HepG2 (cell line): ENCODE measurements around the gene PRPSAP1. TPM values are rescaled to one million over a fixed set of nuclear protein-coding genes. Genes with fewer than 3 reads are reported as not detected.

Experiments
- ATAC-seq: fragments of 200-7000 bp; cut with Tn5 transposase; 3 replicates; pipeline ENCODE4 v1.9.1; 2020; ENCODE audit warnings: mild to moderate bottlenecking, moderate library complexity
- BruUV-seq: library from RNA; stranded (reverse); fragments of 400-500 nt; replicated peaks from 2 replicates; lab custom pipeline; 2021; lab: Mats Ljungman, UMichigan
- CTCF ChIA-PET: fragments of 300-600 bp; formaldehyde crosslinking; extraction: SDS; loops from one replicate; lab custom pipeline; 2021; ENCODE audit warnings: low total read pairs, inconsistent platforms, low intra/inter-chr PET ratio; lab: Yijun Ruan, JAX
- POLR2A ChIA-PET: fragments of 350-600 bp; sonication (Branson Sonifier 250); formaldehyde crosslinking; loops from one replicate; lab custom pipeline; 2020; ENCODE audit warnings: antibody characterized with exemption, inconsistent platforms; lab: Yijun Ruan, JAX
- DNase-seq: peaks from one replicate; pipeline ENCODE4 v3.0.0-alpha.2; 2015; ENCODE audit warnings: low spot score
- FAIRE-seq: peaks from 3 replicates; lab custom pipeline; 2011; peaks lifted over from hg19 to GRCh38; lab: Jason Lieb, UNC
- H2AFZ ChIP-seq: one replicate; pipeline ENCODE4 v1.6.1; 2011; ENCODE audit warnings: low read length, inconsistent platforms
- H3K27ac ChIP-seq: fragments of 300-600 bp; 3 replicates; pipeline ENCODE4 v1.8.0; 2011; ENCODE audit warnings: mixed run types, mild to moderate bottlenecking, mixed read lengths, low read length, inconsistent platforms; ENCODE audit not compliant: insufficient read depth; ENCODE audit errors: extremely low read length
- H3K27me3 ChIP-seq, 2 experiments: fragments of 200-600 bp in 1 of 2; 2 replicates in 1 of 2; 3 replicates in 1 of 2; pipeline versions ENCODE4 v1.6.0 to v1.8.0; 2011; ENCODE audit warnings: low read length in 2 of 2, mild to moderate bottlenecking in 2 of 2, moderate library complexity in 2 of 2, inconsistent platforms in 1 of 2; ENCODE audit not compliant: insufficient read depth in 2 of 2, control insufficient read depth in 1 of 2
- H3K36me3 ChIP-seq, 2 experiments: fragments of 200-600 bp in 1 of 2; replicated peaks in 1 of 2; 2 replicates in 1 of 2; 3 replicates in 1 of 2; pipeline versions ENCODE4 v1.5.1 to v1.8.0; 2011; ENCODE audit warnings: low read length in 2 of 2, inconsistent platforms in 1 of 2; ENCODE audit not compliant: insufficient read depth in 2 of 2, control insufficient read depth in 1 of 2
- H3K4me1 ChIP-seq: 2 replicates; pipeline ENCODE4 v1.5.1; 2012; ENCODE audit warnings: low read length, inconsistent platforms; ENCODE audit not compliant: insufficient read depth
- H3K4me2 ChIP-seq: 2 replicates; pipeline ENCODE4 v1.6.0; 2011; ENCODE audit warnings: low read depth, low read length, inconsistent platforms
- H3K4me3 ChIP-seq, 3 experiments: fragments of 200-600 bp in 1 of 3; sonication (generic), shearing (Covaris generic) in 1 of 3; replicated peaks in 1 of 3; 2 replicates each; pipeline ENCODE4 v1.5.1; 2011 to 2016; ENCODE audit warnings: low read length in 3 of 3, inconsistent platforms in 2 of 3, low read depth in 2 of 3, mild to moderate bottlenecking in 2 of 3, control low read depth in 1 of 3, mixed read lengths in 1 of 3; ENCODE audit not compliant: insufficient read depth in 1 of 3
- H3K79me2 ChIP-seq: one replicate; pipeline ENCODE4 v1.6.1; 2011; ENCODE audit warnings: low read length, inconsistent platforms; ENCODE audit not compliant: insufficient read depth
- H3K9ac ChIP-seq: 2 replicates; pipeline ENCODE4 v1.6.0; 2011; ENCODE audit warnings: mild to moderate bottlenecking, low read depth, low read length, inconsistent platforms; ENCODE audit not compliant: insufficient read depth
- H3K9me3 ChIP-seq: 2 replicates; pipeline ENCODE4 v1.5.1; 2012; ENCODE audit warnings: mild to moderate bottlenecking, low read length
- H4K20me1 ChIP-seq: 2 replicates; pipeline ENCODE4 v1.6.0; 2011; ENCODE audit warnings: inconsistent platforms, mild to moderate bottlenecking, low read length, moderate library complexity; ENCODE audit not compliant: insufficient read depth
- HDAC2 ChIP-seq: sonication (generic); formaldehyde crosslinking; IDR thresholded peaks from 2 replicates; pipeline ENCODE4 v1.4.0; 2020; ENCODE audit warnings: missing genetic modification reagents
- HIC2 ChIP-seq: sonication (generic); formaldehyde crosslinking; IDR thresholded peaks from 2 replicates; pipeline ENCODE4 v1.9.0; 2022; ENCODE audit warnings: low read depth, missing genetic modification reagents
- HMGA1 ChIP-seq: sonication (generic); formaldehyde crosslinking; conservative IDR thresholded peaks from 2 replicates; pipeline ENCODE4 v1.4.0; 2020; ENCODE audit warnings: missing genetic modification reagents
- KDM5B ChIP-seq: sonication (generic); formaldehyde crosslinking; IDR thresholded peaks from 2 replicates; pipeline ENCODE4 v1.4.0; 2020; ENCODE audit warnings: missing genetic modification reagents, mild to moderate bottlenecking, borderline replicate concordance
- MAX ChIP-seq: IDR thresholded peaks from 2 replicates; pipeline ENCODE4 v1.6.1; 2012; ENCODE audit warnings: inconsistent platforms
- MTERF4 ChIP-seq: sonication (generic); formaldehyde crosslinking; IDR thresholded peaks from 2 replicates; pipeline ENCODE4 v1.8.0; 2023; ENCODE audit warnings: mild to moderate bottlenecking, missing genetic modification reagents
- NR2F6 ChIP-seq, 2 experiments: IDR thresholded peaks; 2 replicates each; pipeline ENCODE4 v1.6.1; 2016; ENCODE audit warnings: antibody characterized with exemption in 1 of 2, mild to moderate bottlenecking in 1 of 2
- SAP130 ChIP-seq: IDR thresholded peaks from 2 replicates; pipeline ENCODE4 v1.6.1; 2016; ENCODE audit warnings: low read depth
- SETDB1 ChIP-seq: sonication (generic); formaldehyde crosslinking; IDR thresholded peaks from 2 replicates; pipeline ENCODE4 v1.5.1; 2020; ENCODE audit warnings: missing genetic modification reagents, mild to moderate bottlenecking, borderline replicate concordance
- TARDBP ChIP-seq: sonication (generic); formaldehyde crosslinking; IDR thresholded peaks from 2 replicates; pipeline ENCODE4 v1.8.0; 2022; ENCODE audit warnings: mild to moderate bottlenecking, missing genetic modification reagents
- ZBTB38 ChIP-seq: sonication (generic); formaldehyde crosslinking; IDR thresholded peaks from 2 replicates; pipeline ENCODE4 v1.5.1; 2020; ENCODE audit warnings: mild to moderate bottlenecking, missing genetic modification reagents
- ZNF44 ChIP-seq: sonication (generic); formaldehyde crosslinking; IDR thresholded peaks from 2 replicates; pipeline ENCODE4 v1.5.1; 2020; ENCODE audit warnings: mild to moderate bottlenecking, missing genetic modification reagents
- ZSCAN30 ChIP-seq: sonication (generic); formaldehyde crosslinking; IDR thresholded peaks from 2 replicates; pipeline ENCODE4 v1.5.0; 2020; ENCODE audit warnings: mild to moderate bottlenecking, missing genetic modification reagents
- ZSCAN9 ChIP-seq: IDR thresholded peaks from 2 replicates; pipeline ENCODE4 v1.6.1; 2016; ENCODE audit warnings: borderline replicate concordance
- whole genome bisulfite sequencing: methylation state at CpG from one replicate; pipeline ENCODE4 v1.1.6; 2017; ENCODE audit warnings: low lambda C conversion rate; 5-methylcytosine and 5-hydroxymethylcytosine counted together
- in situ Hi-C: cut with HindIII; loops from 2 replicates; pipeline ENCODE4 v1.10.0; 2017; ENCODE audit warnings: low pct_unique_long_range_greater_than_20kb; ENCODE audit not compliant: extremely low pct_ligation_motif_present
- intact Hi-C: fragments of 100-400 bp; cut with micrococcal nuclease; formaldehyde crosslinking; loops from one replicate; pipeline ENCODE4 v1.10.0; 2022; ENCODE audit not compliant: unreplicated experiment
- polyA plus RNA-seq, 8 experiments: library from polyadenylated mRNA; depleted of rRNA in 3 of 8; stranded (reverse) in 7 of 8; unstranded in 1 of 8; fragments of >200 nt; fragmentation: Illumina TruSeq in 4 of 8; extraction: Trizol in 4 of 8; gene quantifications; 2 replicates each; pipeline versions ENCODE4 v1.2.1 to v1.2.3, GENCODE V29; 2011 to 2016; ENCODE audit warnings: low read depth in 4 of 8, missing spikeins in 1 of 8, mixed read lengths in 1 of 8; ENCODE audit not compliant: insufficient read depth in 1 of 8
- total RNA-seq, 5 experiments: library from RNA; depleted of rRNA; stranded (reverse); fragments of >200 nt; fragmentation: Illumina TruSeq; extraction: Trizol; gene quantifications; 2 replicates each; pipeline ENCODE4 v1.2.3, GENCODE V29; 2016; ENCODE audit warnings: low read depth in 1 of 5

PRPSAP1 gene
- total and polyA plus RNA-seq, 2 of the 13 experiments (the other 11 are each of a cell fraction or from before 2014, with no cell fraction given) = 91.1 to 314 TPM

GRCh38 chr17:76318586-76318985 is 35.1 kb downstream of the PRPSAP1 start:
- Histone ChIP-seq H3K4me2 (no peak overlapping the region), H4K20me1 (peaks cover 3% of the 10 kb centered on the region; the same call in 1 of the 2 replicates), H3K36me3 (peaks cover 32 to 83% of the 10 kb centered on the region in 2 experiments), H3K9me3 (no peaks in the 10 kb centered on the region), H2AFZ (no peak overlapping the region), H3K4me1 (no peaks in the 10 kb centered on the region), H3K27me3 (no peaks in the 10 kb centered on the region), H3K79me2 (no peaks in the 10 kb centered on the region), H3K27ac (no peak overlapping the region), H3K9ac (no peak overlapping the region), H3K4me3 (no peak overlapping the region)
- POLR2A ChIA-PET = interaction anchor here (1.3 kb wide), 1 partner anchor 9 kb away, joined by 3 read pairs; no protein-coding TSS in a partner anchor
- DNase-seq (no peak), FAIRE-seq (no peak), ATAC-seq (no peak)
- TF ChIP-seq HDAC2 (CRISPR knock-in tag) (no peak), NR2F6 (IDR thresholded peaks at IDR 0.05) (no peak), NR2F6 (CRISPR knock-in tag; IDR thresholded peaks at IDR 0.05) (no peak), ZNF44 (CRISPR knock-in tag) (no peak), ZBTB38 (CRISPR knock-in tag) (no peak), HMGA1 (CRISPR knock-in tag) (no peak), HIC2 (no peak), TARDBP (CRISPR knock-in tag) (no peak), ZSCAN30 (CRISPR knock-in tag) (no peak), MTERF4 (CRISPR knock-in tag) (no peak), SAP130 (CRISPR knock-in tag) (no peak), KDM5B (no peak), ZSCAN9 (CRISPR knock-in tag) (no peak), MAX (no peak), SETDB1 (no peak)
- no TSS peak for BruUV-seq
- WGBS = 99% methylated on average over 3 of the region's 3 CpGs
- intact Hi-C loops (no loop called here), in situ Hi-C loops (no loop called here)
- CTCF ChIA-PET = interaction anchor here (0.7 kb wide), 1 partner anchor 229 kb away, joined by 3 read pairs; no protein-coding TSS in a partner anchor
